SK-N-SH treated with all-trans-retinoic acid at 6 μM for 48 hours (cell line): ENCODE results near the gene GALNT17.

Experiments
- ATAC-seq: fragments of 200-7000 bp; cut with Tn5 transposase; 3 replicates; pipeline ENCODE4 v1.9.1; 2020; ENCODE audit warnings: mild to moderate bottlenecking, moderate library complexity
- ARNTL ChIP-seq: fragments of 450-650 bp; formaldehyde crosslinking; IDR thresholded peaks from 2 replicates; pipeline ENCODE4 v1.5.0; 2020; ENCODE audit warnings: low read depth, mild to moderate bottlenecking, moderate library complexity, borderline replicate concordance
- BACH2 ChIP-seq: fragments of 250-450 bp; sonication (Bioruptor Pico); IDR thresholded peaks from 2 replicates; pipeline ENCODE4 v1.9.0; 2021; ENCODE audit warnings: mild to moderate bottlenecking, borderline replicate concordance
- CSDC2 ChIP-seq: fragments of 250-450 bp; sonication (Bioruptor Pico); IDR thresholded peaks from 2 replicates; pipeline ENCODE4 v1.5.0; 2020; ENCODE audit warnings: mild to moderate bottlenecking, moderate library complexity
- ESRRG ChIP-seq: fragments of 250-450 bp; sonication (Bioruptor Pico); IDR thresholded peaks from 2 replicates; pipeline ENCODE4 v1.6.1; 2021; ENCODE audit warnings: mild to moderate bottlenecking
- GLIS3 ChIP-seq: fragments of 250-450 bp; sonication (Bioruptor Pico); IDR thresholded peaks from 2 replicates; pipeline ENCODE4 v1.5.0; 2020; ENCODE audit warnings: mild to moderate bottlenecking, moderate library complexity
- ISL1 ChIP-seq: fragments of 250-450 bp; sonication (Bioruptor Pico); IDR thresholded peaks from 2 replicates; pipeline ENCODE4 v2.1.2; 2022; ENCODE audit warnings: mild to moderate bottlenecking, moderate library complexity
- OSR1 ChIP-seq: fragments of 250-450 bp; sonication (Bioruptor Pico); IDR thresholded peaks from 2 replicates; pipeline ENCODE4 v1.8.0; 2022; ENCODE audit warnings: moderate library complexity, mild to moderate bottlenecking, inconsistent platforms
- RARB ChIP-seq: fragments of 250-450 bp; sonication (Bioruptor Pico); IDR thresholded peaks from 2 replicates; pipeline ENCODE4 v1.8.0; 2021; ENCODE audit warnings: mild to moderate bottlenecking, moderate library complexity
- SNAI2 ChIP-seq: fragments of 250-450 bp; sonication (Bioruptor Pico); IDR thresholded peaks from 2 replicates; pipeline ENCODE4 v1.5.0; 2020; ENCODE audit warnings: mild to moderate bottlenecking, moderate library complexity
- TCF4 ChIP-seq: fragments of 250-450 bp; sonication (Bioruptor Pico); IDR thresholded peaks from 2 replicates; pipeline ENCODE4 v1.8.0; 2021; ENCODE audit warnings: mild to moderate bottlenecking, moderate library complexity, borderline replicate concordance
- TOX ChIP-seq: fragments of 250-450 bp; sonication (Bioruptor Pico); IDR thresholded peaks from 2 replicates; pipeline ENCODE4 v1.8.0; 2021; ENCODE audit warnings: mild to moderate bottlenecking, moderate library complexity, borderline replicate concordance
- ZFP3 ChIP-seq: fragments of 250-450 bp; sonication (Bioruptor Pico); IDR thresholded peaks from 2 replicates; pipeline ENCODE4 v1.5.0; 2020; ENCODE audit warnings: mild to moderate bottlenecking, moderate library complexity
- ZFP30 ChIP-seq: fragments of 450-650 bp; formaldehyde crosslinking; IDR thresholded peaks from 2 replicates; pipeline ENCODE4 v1.5.0; 2022; ENCODE audit warnings: mild to moderate bottlenecking, moderate library complexity
- ZNF70 ChIP-seq: fragments of 450-650 bp; formaldehyde crosslinking; IDR thresholded peaks from 2 replicates; pipeline ENCODE4 v1.5.0; 2020; ENCODE audit warnings: mild to moderate bottlenecking, moderate library complexity
- ZNF8 ChIP-seq: fragments of 450-650 bp; formaldehyde crosslinking; IDR thresholded peaks from 2 replicates; pipeline ENCODE4 v1.5.0; 2020; ENCODE audit warnings: mild to moderate bottlenecking, moderate library complexity
- TF ChIP-seq, protein P1 (sequence below): fragments of 250-450 bp; sonication (Bioruptor Pico); IDR thresholded peaks from 2 replicates; pipeline ENCODE4 v1.8.0; 2020; ENCODE audit warnings: mild to moderate bottlenecking, moderate library complexity, borderline replicate concordance
- TF ChIP-seq, protein P2 (sequence below): fragments of 250-450 bp; sonication (Bioruptor Pico); IDR thresholded peaks from 2 replicates; pipeline ENCODE4 v1.5.0; 2020; ENCODE audit warnings: mild to moderate bottlenecking, moderate library complexity
- TF ChIP-seq, protein P3 (sequence below): fragments of 250-450 bp; sonication (Bioruptor Pico); IDR thresholded peaks from 2 replicates; pipeline ENCODE4 v1.8.0; 2021; ENCODE audit warnings: low read depth, mild to moderate bottlenecking, moderate library complexity, borderline replicate concordance
- TF ChIP-seq, protein P4 (sequence below): fragments of 250-450 bp; sonication (Bioruptor Pico); IDR thresholded peaks from 2 replicates; pipeline ENCODE4 v1.5.1; 2021; ENCODE audit warnings: mild to moderate bottlenecking, moderate library complexity

The GALNT17 gene

DNA sequence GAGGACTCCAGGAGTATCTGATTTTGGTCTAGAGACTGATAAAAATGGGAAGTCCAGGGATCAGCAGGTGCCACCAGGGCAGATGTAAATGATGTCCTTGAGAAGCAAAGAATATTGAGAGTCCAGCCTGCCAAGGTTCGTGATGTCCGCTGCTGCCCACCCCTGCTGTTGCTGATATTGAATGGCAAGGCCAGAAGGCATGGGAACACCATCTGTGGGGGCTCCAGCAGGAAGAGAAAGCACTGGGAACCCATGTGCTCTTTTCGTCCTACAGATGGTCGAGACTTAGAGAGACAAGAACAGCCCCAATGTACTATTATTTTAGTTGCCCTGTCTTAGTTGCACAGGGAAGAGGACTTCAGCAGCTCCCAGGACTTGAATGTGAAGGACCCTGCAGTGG, 363.9 kb downstream of the GALNT17 start:
- TF ChIP-seq SNAI2 (CRISPR knock-in tag) = no peak
- no peak for ATAC-seq

DNA sequence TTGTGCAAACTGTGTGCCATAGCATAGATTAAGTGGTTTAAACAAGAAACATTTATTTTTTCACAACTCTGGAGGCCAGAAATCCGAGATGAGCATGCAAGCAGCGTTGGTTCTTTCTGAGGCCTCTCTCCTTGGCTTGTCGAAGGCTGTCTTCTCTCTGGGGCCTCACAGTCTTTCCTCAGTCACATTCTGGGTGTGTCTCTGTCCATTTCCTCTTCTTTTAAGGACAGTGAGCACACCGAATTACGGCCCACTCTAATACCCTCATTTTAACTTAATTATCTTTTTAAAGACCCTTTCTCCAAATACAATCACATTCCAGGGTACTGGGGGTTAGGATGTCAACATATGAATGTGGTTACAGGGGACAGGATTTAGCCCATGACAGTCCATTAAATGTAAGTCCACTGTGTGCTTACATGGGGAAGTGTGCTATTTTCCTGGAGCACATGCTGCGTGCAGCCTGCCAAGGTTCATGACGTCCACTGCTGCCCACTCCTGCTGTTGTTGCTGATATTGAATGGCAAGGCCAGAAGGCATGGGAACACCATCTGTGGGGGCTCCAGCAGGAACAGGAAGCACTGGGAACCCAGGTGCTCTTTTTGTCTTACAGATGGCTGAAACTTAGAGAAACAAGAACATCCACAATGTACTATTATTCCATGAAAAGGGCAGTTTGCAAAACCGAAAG, 365.5 kb downstream of the GALNT17 start:
- TF ChIP-seq ZFP3 (CRISPR knock-in tag) = no peak
- no peak for TF ChIP-seq GLIS3 (CRISPR knock-in tag)
- TF ChIP-seq SNAI2 (CRISPR knock-in tag) = no peak
- TF ChIP-seq ARNTL = no peak
- TF ChIP-seq, protein P1, sequence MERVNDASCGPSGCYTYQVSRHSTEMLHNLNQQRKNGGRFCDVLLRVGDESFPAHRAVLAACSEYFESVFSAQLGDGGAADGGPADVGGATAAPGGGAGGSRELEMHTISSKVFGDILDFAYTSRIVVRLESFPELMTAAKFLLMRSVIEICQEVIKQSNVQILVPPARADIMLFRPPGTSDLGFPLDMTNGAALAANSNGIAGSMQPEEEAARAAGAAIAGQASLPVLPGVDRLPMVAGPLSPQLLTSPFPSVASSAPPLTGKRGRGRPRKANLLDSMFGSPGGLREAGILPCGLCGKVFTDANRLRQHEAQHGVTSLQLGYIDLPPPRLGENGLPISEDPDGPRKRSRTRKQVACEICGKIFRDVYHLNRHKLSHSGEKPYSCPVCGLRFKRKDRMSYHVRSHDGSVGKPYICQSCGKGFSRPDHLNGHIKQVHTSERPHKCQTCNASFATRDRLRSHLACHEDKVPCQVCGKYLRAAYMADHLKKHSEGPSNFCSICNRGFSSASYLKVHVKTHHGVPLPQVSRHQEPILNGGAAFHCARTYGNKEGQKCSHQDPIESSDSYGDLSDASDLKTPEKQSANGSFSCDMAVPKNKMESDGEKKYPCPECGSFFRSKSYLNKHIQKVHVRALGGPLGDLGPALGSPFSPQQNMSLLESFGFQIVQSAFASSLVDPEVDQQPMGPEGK (CRISPR knock-in tag) = no peak
- TF ChIP-seq, protein P2, sequence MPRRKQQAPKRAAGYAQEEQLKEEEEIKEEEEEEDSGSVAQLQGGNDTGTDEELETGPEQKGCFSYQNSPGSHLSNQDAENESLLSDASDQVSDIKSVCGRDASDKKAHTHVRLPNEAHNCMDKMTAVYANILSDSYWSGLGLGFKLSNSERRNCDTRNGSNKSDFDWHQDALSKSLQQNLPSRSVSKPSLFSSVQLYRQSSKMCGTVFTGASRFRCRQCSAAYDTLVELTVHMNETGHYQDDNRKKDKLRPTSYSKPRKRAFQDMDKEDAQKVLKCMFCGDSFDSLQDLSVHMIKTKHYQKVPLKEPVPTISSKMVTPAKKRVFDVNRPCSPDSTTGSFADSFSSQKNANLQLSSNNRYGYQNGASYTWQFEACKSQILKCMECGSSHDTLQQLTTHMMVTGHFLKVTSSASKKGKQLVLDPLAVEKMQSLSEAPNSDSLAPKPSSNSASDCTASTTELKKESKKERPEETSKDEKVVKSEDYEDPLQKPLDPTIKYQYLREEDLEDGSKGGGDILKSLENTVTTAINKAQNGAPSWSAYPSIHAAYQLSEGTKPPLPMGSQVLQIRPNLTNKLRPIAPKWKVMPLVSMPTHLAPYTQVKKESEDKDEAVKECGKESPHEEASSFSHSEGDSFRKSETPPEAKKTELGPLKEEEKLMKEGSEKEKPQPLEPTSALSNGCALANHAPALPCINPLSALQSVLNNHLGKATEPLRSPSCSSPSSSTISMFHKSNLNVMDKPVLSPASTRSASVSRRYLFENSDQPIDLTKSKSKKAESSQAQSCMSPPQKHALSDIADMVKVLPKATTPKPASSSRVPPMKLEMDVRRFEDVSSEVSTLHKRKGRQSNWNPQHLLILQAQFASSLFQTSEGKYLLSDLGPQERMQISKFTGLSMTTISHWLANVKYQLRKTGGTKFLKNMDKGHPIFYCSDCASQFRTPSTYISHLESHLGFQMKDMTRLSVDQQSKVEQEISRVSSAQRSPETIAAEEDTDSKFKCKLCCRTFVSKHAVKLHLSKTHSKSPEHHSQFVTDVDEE (CRISPR knock-in tag) = no peak
- TF ChIP-seq ESRRG (CRISPR knock-in tag) = no peak
- TF ChIP-seq ZNF70 = no peak
- no peak for TF ChIP-seq ZNF8 (CRISPR knock-in tag)
- TF ChIP-seq BACH2 (CRISPR knock-in tag) = no peak
- TF ChIP-seq, all 23 proteins: peak for 0
- no peak for ATAC-seq

DNA sequence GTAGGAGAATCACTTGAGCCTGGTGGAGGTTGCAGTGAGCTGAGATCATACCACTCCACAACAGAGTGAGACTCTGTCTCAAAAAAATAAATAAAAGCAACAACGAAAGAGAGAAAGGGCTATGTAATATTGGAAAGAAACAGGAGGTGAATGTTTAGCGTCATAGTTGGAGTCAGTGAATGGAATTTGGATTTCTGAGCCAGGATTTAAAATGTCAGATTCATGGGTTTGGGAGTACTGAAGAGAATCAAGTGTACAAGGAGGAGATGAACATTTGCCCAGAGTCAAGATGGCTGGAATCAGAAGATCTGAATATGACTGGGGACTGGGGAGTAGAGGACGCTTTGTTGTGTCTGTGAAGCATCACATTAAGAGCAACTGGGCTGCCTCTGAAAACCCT, 366.4 kb downstream of the GALNT17 start:
- TF ChIP-seq CSDC2 (CRISPR knock-in tag) = no peak
- TF ChIP-seq ISL1 = no peak
- TF ChIP-seq, protein P2 (CRISPR knock-in tag) = no peak
- no peak for TF ChIP-seq RARB
- TF ChIP-seq TCF4 (CRISPR knock-in tag) = no peak
- no peak for TF ChIP-seq TOX
- TF ChIP-seq, protein P1 (CRISPR knock-in tag) = no peak
- TF ChIP-seq ZFP30 (CRISPR knock-in tag) = no peak
- TF ChIP-seq, all 23 proteins: peak for 0
- ATAC-seq = no peak

DNA sequence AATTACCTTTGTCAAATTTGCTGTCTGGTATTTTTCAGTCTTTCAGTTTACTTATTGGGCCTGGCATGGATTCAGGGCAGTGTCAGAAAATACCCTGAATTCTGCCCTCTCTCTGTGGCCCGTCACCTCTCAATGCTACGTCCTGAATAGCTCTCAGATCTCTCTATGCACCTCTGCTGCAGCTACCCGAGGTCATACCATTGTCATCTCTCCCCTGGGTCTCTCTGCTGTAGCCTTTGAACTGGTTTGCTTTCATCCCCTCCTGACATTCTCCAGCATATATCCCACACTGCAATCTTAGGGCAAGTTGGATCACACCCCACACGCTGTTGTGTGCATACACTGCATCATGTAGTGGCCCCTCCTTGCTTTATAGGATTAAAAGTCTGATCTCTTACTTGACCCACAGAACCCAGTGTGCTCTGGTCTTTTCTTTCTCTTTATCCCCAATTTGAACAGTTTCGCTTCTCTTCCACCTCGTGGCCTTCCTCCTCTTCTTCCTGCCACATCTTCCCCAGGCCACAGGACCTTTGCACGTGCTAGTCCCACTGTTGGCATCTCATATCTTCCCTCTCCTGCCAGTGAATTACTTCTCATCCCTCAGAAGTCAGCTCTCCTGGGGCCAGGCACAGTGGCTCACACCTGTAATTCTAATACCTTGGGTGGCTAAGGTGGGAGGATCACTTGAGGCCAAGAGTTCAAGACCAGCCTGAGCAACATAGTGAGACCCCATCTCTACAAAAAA, 372.9 kb downstream of the GALNT17 start:
- no peak for ATAC-seq
- TF ChIP-seq, protein P3, sequence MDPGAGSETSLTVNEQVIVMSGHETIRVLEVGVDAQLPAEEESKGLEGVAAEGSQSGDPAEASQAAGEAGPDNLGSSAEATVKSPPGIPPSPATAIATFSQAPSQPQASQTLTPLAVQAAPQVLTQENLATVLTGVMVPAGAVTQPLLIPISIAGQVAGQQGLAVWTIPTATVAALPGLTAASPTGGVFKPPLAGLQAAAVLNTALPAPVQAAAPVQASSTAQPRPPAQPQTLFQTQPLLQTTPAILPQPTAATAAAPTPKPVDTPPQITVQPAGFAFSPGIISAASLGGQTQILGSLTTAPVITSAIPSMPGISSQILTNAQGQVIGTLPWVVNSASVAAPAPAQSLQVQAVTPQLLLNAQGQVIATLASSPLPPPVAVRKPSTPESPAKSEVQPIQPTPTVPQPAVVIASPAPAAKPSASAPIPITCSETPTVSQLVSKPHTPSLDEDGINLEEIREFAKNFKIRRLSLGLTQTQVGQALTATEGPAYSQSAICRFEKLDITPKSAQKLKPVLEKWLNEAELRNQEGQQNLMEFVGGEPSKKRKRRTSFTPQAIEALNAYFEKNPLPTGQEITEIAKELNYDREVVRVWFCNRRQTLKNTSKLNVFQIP (CRISPR knock-in tag) = no peak
- TF ChIP-seq OSR1 (CRISPR knock-in tag) (no peak), GLIS3 (CRISPR knock-in tag) (no peak)
- TF ChIP-seq, protein P2 (CRISPR knock-in tag) = no peak
- TF ChIP-seq, protein P4, sequence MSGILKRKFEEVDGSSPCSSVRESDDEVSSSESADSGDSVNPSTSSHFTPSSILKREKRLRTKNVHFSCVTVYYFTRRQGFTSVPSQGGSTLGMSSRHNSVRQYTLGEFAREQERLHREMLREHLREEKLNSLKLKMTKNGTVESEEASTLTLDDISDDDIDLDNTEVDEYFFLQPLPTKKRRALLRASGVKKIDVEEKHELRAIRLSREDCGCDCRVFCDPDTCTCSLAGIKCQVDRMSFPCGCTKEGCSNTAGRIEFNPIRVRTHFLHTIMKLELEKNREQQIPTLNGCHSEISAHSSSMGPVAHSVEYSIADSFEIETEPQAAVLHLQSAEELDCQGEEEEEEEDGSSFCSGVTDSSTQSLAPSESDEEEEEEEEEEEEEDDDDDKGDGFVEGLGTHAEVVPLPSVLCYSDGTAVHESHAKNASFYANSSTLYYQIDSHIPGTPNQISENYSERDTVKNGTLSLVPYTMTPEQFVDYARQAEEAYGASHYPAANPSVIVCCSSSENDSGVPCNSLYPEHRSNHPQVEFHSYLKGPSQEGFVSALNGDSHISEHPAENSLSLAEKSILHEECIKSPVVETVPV (CRISPR knock-in tag) = no peak
